Limb (tissue), 2 donors: ENCODE results near the gene TMEM89.

ENCODE experiments used
- DNase-seq, 2 donors: peaks; one replicate each; pipeline ENCODE4 v3.0.0-alpha.2; 2016; ENCODE audit errors: extremely low spot score in 2 of 2

The TMEM89 gene

DNA sequence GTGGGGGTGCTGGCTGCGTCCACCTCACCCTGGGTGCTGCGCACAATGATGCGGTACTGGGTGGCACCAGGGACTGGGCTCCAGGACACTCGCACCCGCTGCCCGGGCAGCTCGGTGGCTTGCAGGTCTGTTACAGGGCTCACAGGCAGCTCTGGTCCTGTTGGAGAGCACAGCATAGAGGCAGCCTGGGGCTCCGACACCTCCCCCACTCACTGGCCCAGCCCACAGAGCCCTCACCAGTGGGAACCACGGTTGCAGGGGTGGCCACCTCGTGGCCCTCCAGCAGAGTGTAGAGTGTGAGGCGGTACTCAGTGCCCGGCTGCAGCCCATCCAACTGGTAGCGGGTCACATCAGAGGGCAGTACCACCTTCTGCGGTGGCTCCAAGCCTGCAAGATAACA lies 30.1 kb downstream of the TMEM89 start:
- no peak for DNase-seq

DNA sequence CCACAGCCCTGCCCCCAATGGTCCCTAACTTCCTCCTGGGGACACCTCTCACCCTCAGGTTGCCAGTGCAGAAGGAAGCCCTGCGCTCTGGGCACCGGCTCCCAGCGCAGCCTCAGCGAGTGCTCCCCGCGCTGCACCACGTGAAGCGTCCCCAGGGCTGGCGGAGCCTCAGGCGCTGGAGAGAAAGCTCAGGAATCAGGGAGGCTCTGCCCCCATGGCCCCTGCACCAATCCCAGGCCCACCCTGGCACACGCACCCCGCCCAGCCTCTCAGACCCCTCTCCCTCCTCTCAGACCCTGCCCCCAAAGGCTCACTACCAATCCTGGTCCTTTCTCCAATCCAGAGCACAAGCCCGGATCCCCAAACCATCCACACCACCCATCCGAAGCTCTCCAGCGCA lies 33.3 kb downstream of the TMEM89 start:
- DNase-seq = no peak

- DNase-seq = no peak
Observed at GRCh38 chr3:48587686-48588085, 33.9 kb downstream of the TMEM89 start.

DNA sequence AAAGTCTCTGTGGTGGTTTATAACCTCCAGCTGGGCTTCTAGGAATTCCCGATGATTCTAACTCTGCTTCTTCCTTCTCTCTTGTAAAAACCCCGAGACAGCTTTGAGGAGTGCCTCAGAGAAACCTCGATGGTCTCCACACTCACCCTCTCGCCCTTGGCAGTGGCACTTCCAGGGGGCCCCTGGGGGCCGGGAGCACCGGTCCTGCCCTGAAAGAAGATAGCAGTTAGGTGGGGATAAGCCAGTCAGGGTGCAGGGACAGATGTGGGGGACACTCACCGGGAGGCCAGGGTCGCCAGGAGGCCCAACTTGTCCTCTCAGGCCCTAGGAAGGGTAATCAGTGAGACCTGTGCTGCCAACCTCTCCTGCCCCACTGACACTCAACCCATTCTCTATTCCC lies 36.2 kb downstream of the TMEM89 start:
- DNase-seq = no peak

DNA sequence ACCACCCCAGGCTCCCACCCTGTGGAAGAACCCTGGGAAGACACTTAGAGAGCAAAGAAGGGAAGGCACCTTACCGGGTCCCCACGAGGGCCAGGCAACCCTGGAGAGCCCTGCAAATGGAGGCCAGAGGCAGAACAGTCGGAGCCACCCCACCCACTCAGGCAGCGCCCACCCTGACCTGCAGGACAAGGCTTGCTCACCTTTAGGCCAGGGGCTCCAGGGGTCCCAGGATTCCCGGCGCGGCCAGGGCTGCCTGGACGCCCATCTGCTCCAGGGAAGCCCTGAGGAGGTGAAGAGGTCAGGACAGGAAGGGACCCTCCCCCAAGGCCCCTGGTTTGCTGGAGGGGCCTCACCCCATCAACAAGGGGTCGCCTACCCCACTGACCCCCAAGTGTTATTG lies 36.7 kb downstream of the TMEM89 start:
- no peak for DNase-seq

DNA sequence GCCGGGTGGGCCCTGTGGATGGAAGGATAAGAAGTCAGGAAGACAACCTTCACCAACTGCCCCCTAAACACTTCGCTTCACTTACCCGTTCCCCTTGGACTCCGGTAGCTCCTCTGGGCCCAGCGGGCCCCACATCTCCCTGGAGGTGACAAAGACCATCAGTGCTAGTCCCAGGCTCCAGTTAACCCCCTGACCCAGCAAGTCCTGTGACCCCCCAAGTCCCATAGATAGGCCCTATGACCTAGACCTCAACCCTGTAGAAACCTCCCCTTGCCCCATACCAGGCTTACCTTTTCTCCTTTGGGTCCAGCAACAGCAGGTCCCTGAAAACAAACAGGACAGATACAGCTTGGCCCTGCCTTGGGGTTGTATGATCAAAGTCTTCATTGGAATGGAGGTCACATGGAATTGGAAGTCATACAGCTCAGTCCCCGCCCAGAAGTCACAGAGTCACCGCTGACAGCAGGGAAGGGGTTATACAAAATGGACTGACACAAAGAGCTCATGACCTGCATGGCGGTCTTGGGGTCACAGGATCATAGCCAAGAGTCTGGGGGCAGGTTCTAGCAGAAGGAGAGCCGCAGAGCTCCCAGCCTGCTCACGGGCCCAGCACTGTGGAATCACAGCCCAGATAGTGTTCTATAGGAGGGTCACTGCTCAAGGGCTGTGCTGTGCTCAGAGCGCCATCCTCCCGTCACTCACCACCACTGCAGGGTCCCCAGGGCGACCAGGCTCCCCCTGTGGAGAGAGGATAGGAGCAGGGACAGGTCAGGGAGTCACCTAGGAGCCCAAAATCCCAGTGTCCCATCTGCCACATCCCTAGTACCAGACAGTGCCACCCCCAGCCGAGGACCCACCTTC lies 39.7 kb downstream of the TMEM89 start:
- no peak for DNase-seq

- no peak for DNase-seq
Observed at GRCh38 chr3:48576647-48577046, 44.9 kb downstream of the TMEM89 start.

DNA sequence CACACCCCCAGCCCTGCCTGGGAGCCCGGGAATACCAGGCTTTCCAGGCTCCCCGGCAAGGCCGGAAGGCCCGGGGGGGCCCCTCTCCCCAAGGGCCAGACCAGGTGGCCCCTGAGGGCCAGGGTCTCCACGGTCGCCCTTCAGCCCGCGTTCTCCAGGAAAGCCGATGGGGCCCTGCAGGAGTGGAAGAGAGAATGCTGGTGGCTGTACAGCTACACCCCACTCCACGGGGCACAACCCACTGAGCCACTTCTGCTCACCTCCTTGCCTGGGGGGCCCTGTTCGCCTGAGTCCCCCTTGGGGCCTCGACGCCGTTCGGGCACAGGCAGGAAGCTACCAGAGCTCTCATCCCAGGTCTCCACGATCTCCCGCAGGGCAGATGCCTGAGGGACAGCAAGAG lies 46.2 kb downstream of the TMEM89 start:
- no peak for DNase-seq

GRCh38 chr3:48573973-48574585 lies 47.5 kb downstream of the TMEM89 start:
- DNase-seq = no peak

GRCh38 chr3:48572517-48572916 lies 49.1 kb downstream of the TMEM89 start:
- no peak for DNase-seq

DNA sequence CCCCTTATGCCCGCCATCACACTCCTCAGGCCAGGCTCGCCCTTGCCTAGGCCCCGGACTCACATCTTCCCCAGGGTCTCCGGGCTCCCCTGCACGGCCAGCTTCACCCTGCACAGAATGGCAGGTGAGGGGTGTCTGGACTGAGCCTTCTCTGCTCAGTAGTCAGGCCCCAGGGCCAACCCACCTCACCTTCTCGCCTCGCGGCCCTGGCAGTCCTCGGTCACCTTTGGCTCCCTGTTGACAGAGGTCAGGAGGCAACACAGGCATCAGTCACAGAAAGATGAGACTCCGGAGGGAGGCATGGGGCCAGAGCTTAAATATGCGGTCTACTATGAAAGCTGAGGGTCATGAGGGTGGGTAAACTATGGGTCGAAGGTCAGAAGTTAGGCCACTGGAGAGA lies 49.6 kb downstream of the TMEM89 start:
- DNase-seq = no peak
